H1 (cell line): ENCODE measurements around the gene FBXO46. TPM values are rescaled to one million over a fixed set of nuclear protein-coding genes. Genes with fewer than 3 reads are reported as not detected.
A peak's percentile ranks its signal among the peaks of the same experiment; 100 is the strongest.

Experiments used
- CTCF ChIA-PET: fragments of 300-600 bp; sonication (Branson Sonifier 250); formaldehyde crosslinking; loops from one replicate; lab custom pipeline; 2021; ENCODE audit not compliant: partially characterized antibody; lab: Charles Lee
- POLR2A ChIA-PET: fragments of 300-600 bp; sonication (Branson Sonifier 250); formaldehyde crosslinking; loops from one replicate; lab custom pipeline; 2021; ENCODE audit warnings: inconsistent platforms; ENCODE audit not compliant: partially characterized antibody; lab: Charles Lee
- DNase-seq, 2 experiments: peaks; one replicate each; pipeline versions ENCODE4 v3.0.0 to v3.0.0-alpha.2; 2010 to 2022; ENCODE audit warnings: low spot score in 2 of 2, low read depth in 1 of 2, mixed read lengths in 1 of 2
- FAIRE-seq: peaks from 2 replicates; lab custom pipeline; 2011; peaks lifted over from hg19 to GRCh38; lab: Jason Lieb, UNC
- H2AFZ ChIP-seq: 2 replicates; pipeline ENCODE4 v1.8.1; 2012; ENCODE audit warnings: low read length, inconsistent platforms
- H2AK5ac ChIP-seq: 2 replicates; pipeline ENCODE4 v1.6.1; 2013; ENCODE audit warnings: low read depth, low read length
- H2BK120ac ChIP-seq: replicated peaks from 2 replicates; pipeline ENCODE3; 2013; ENCODE audit warnings: low read depth, low read length, inconsistent platforms
- H2BK12ac ChIP-seq: 2 replicates; pipeline ENCODE4 v1.6.1; 2013; ENCODE audit warnings: low read depth, low read length
- H2BK15ac ChIP-seq: 2 replicates; pipeline ENCODE4 v1.6.1; 2013; ENCODE audit warnings: low read length
- H2BK20ac ChIP-seq: 2 replicates; pipeline ENCODE4 v1.6.1; 2013; ENCODE audit warnings: low read length
- H2BK5ac ChIP-seq: 2 replicates; pipeline ENCODE4 v1.6.1; 2013; ENCODE audit warnings: low read depth, low read length
- H3K14ac ChIP-seq: 2 replicates; pipeline ENCODE4 v1.6.1; 2013; ENCODE audit warnings: inconsistent platforms; ENCODE audit not compliant: insufficient read length
- H3K18ac ChIP-seq: 2 replicates; pipeline ENCODE4 v1.6.1; 2013; ENCODE audit warnings: low read length; ENCODE audit errors: extremely low read depth
- H3K23ac ChIP-seq: 2 replicates; pipeline ENCODE4 v1.6.1; 2013; ENCODE audit warnings: inconsistent platforms; ENCODE audit not compliant: insufficient read length
- H3K23me2 ChIP-seq: 2 replicates; pipeline ENCODE4 v1.6.1; 2013; ENCODE audit warnings: low read depth, low read length
- H3K27ac ChIP-seq: 2 replicates; pipeline ENCODE4 v1.6.1; 2011; ENCODE audit warnings: low read depth, low read length, inconsistent platforms
- H3K27me3 ChIP-seq, 4 experiments: replicated peaks in 1 of 4; 1 replicate in 1 of 4; 2 replicates in 3 of 4; pipeline versions ENCODE4 v1.6.1 to v1.8.1; 2011 to 2013; ENCODE audit warnings: low read length in 3 of 4, mild to moderate bottlenecking in 3 of 4, inconsistent platforms in 2 of 4, mixed read lengths in 2 of 4, moderate library complexity in 1 of 4; ENCODE audit not compliant: control insufficient read depth in 3 of 4, insufficient read depth in 3 of 4; ENCODE audit errors: extremely low read depth in 1 of 4
- H3K36me3 ChIP-seq, 4 experiments: 2 replicates each; pipeline versions ENCODE4 v1.6.1 to v1.8.1; 2011 to 2013; ENCODE audit warnings: mild to moderate bottlenecking in 4 of 4, low read length in 3 of 4, moderate library complexity in 2 of 4, control low read depth in 1 of 4, inconsistent platforms in 1 of 4; ENCODE audit not compliant: insufficient read depth in 4 of 4, control insufficient read depth in 2 of 4
- H3K4ac ChIP-seq: replicated peaks from 2 replicates; pipeline ENCODE3; 2013; ENCODE audit warnings: low read length, low read depth, mixed read lengths, inconsistent platforms; ENCODE audit not compliant: insufficient read length
- H3K4me1 ChIP-seq, 4 experiments: replicated peaks in 1 of 4; 1 replicate in 1 of 4; 2 replicates in 3 of 4; pipeline versions ENCODE4 v1.6.1 to v1.8.1; 2011 to 2013; ENCODE audit warnings: low read length in 3 of 4, inconsistent platforms in 2 of 4, mixed read lengths in 1 of 4; ENCODE audit not compliant: insufficient read depth in 4 of 4, control insufficient read depth in 3 of 4
- H3K4me2 ChIP-seq, 2 experiments: 2 replicates each; pipeline versions ENCODE4 v1.6.1 to v1.8.1; 2011 to 2013; ENCODE audit warnings: low read depth in 2 of 2, low read length in 2 of 2, control low read depth in 1 of 2, inconsistent platforms in 1 of 2, mild to moderate bottlenecking in 1 of 2; ENCODE audit not compliant: insufficient read depth in 1 of 2
- H3K4me3 ChIP-seq, 4 experiments: fragments of 200-600, 300-600 bp in 1 of 4; sonication (generic), shearing (Covaris generic), sonication (Bioruptor Twin) in 1 of 4; 2 replicates each; pipeline versions ENCODE4 v1.5.1 to v1.8.1; 2011 to 2016; ENCODE audit warnings: low read length in 4 of 4, low read depth in 3 of 4, control low read depth in 2 of 4, inconsistent platforms in 2 of 4, mild to moderate bottlenecking in 2 of 4, mixed read lengths in 1 of 4, moderate library complexity in 1 of 4; ENCODE audit not compliant: insufficient read depth in 2 of 4; ENCODE audit errors: extremely low read depth in 1 of 4
- H3K56ac ChIP-seq: replicated peaks from 2 replicates; pipeline ENCODE3; 2013; ENCODE audit warnings: low read depth, mild to moderate bottlenecking, mixed read lengths, low read length, inconsistent platforms; ENCODE audit not compliant: insufficient read length
- H3K79me1 ChIP-seq: 2 replicates; pipeline ENCODE4 v1.6.1; 2013; ENCODE audit warnings: low read depth, low read length, control low read depth
- H3K79me2 ChIP-seq, 2 experiments: 2 replicates each; pipeline versions ENCODE4 v1.6.1 to v1.8.1; 2012 to 2013; ENCODE audit warnings: low read length in 2 of 2, mild to moderate bottlenecking in 2 of 2, inconsistent platforms in 1 of 2; ENCODE audit not compliant: insufficient read depth in 2 of 2, control insufficient read depth in 1 of 2
- H3K9ac ChIP-seq, 4 experiments: replicated peaks in 1 of 4; 1 replicate in 1 of 4; 2 replicates in 3 of 4; pipeline versions ENCODE4 v1.6.1 to v1.8.1; 2011 to 2013; ENCODE audit warnings: low read depth in 3 of 4, low read length in 3 of 4, control low read depth in 2 of 4, mild to moderate bottlenecking in 2 of 4, moderate library complexity in 2 of 4, inconsistent platforms in 1 of 4; ENCODE audit errors: extremely low read depth in 1 of 4
- H3K9me3 ChIP-seq, 2 experiments: 2 replicates each; pipeline versions ENCODE4 v1.6.1 to v1.8.1; 2012 to 2013; ENCODE audit warnings: mild to moderate bottlenecking in 2 of 2, moderate library complexity in 2 of 2, control low read depth in 1 of 2, inconsistent platforms in 1 of 2, low read depth in 1 of 2, low read length in 1 of 2, mixed read lengths in 1 of 2; ENCODE audit not compliant: insufficient read depth in 2 of 2
- H4K20me1 ChIP-seq, 2 experiments: replicated peaks in 1 of 2; 2 replicates each; pipeline versions ENCODE3 to v1.8.1; 2011 to 2013; ENCODE audit warnings: inconsistent platforms in 2 of 2, low read length in 2 of 2, mild to moderate bottlenecking in 1 of 2; ENCODE audit not compliant: insufficient read depth in 2 of 2, control insufficient read depth in 1 of 2
- H4K5ac ChIP-seq: 2 replicates; pipeline ENCODE4 v1.6.1; 2013; ENCODE audit warnings: low read length, low read depth, mixed read lengths, inconsistent platforms; ENCODE audit not compliant: insufficient read length
- H4K8ac ChIP-seq: 2 replicates; pipeline ENCODE4 v1.8.0; 2013; ENCODE audit warnings: mild to moderate bottlenecking, moderate library complexity, low read length, inconsistent platforms; ENCODE audit not compliant: insufficient read depth; ENCODE audit errors: extremely low read depth
- H4K91ac ChIP-seq: replicated peaks from 2 replicates; pipeline ENCODE3; 2013; ENCODE audit warnings: low read length, mixed read lengths, inconsistent platforms; ENCODE audit not compliant: insufficient read length
- ASH2L ChIP-seq: fragments of 200-600, 300-600 bp; sonication (generic); IDR thresholded peaks from one replicate; pipeline ENCODE4 v1.7.1; 2017; ENCODE audit warnings: low read length
- BRCA1 ChIP-seq: IDR thresholded peaks from 2 replicates; pipeline ENCODE4 v1.6.1; 2012; ENCODE audit warnings: low read depth, low read length, improper control_type of control experiment
- EZH2 ChIP-seq: fragments of 200-600 bp; sonication (generic); IDR thresholded peaks from 2 replicates; pipeline ENCODE4 v1.7.1; 2012; ENCODE audit warnings: low read depth, mild to moderate bottlenecking, moderate library complexity, low read length, inconsistent platforms; ENCODE audit not compliant: severe bottlenecking
- GTF2F1 ChIP-seq: IDR thresholded peaks from 2 replicates; pipeline ENCODE4 v1.6.1; 2012; ENCODE audit warnings: low read depth, low read length, improper control_type of control experiment, borderline replicate concordance
- NRF1 ChIP-seq: IDR thresholded peaks from 2 replicates; pipeline ENCODE4 v1.6.1; 2011; ENCODE audit warnings: mild to moderate bottlenecking, low read depth, low read length, improper control_type of control experiment
- RXRA ChIP-seq: IDR thresholded peaks from 2 replicates; pipeline ENCODE4 v1.6.1; 2011; ENCODE audit warnings: low read depth, mild to moderate bottlenecking, low read length, moderate library complexity; ENCODE audit not compliant: insufficient read depth
- SRF ChIP-seq: IDR thresholded peaks from 2 replicates; pipeline ENCODE4 v1.6.1; 2011; ENCODE audit warnings: mild to moderate bottlenecking, low read depth, low read length, moderate library complexity
- TAF7 ChIP-seq: optimal IDR thresholded peaks from 2 replicates; pipeline ENCODE3; 2011; ENCODE audit warnings: low read depth, mild to moderate bottlenecking, inconsistent platforms, low read length, moderate library complexity, borderline replicate concordance
- ZNF274 ChIP-seq: IDR thresholded peaks from 2 replicates; pipeline ENCODE4 v1.7.0; 2012; ENCODE audit warnings: low read length, borderline replicate concordance; ENCODE audit errors: extremely low read depth
- WGBS, 2 experiments: shearing (Covaris generic) in 1 of 2; methylation state at CpG; one replicate each; pipeline versions ENCODE4 v1.1.6 to v1.1.7; 2013 to 2015; ENCODE audit warnings: low lambda C conversion rate in 2 of 2, mixed read lengths in 2 of 2, inconsistent platforms in 1 of 2, low coverage in 1 of 2, missing lambda C conversion rate in 1 of 2; ENCODE audit not compliant: insufficient replicate concordance in 2 of 2, insufficient coverage in 1 of 2, insufficient read length in 1 of 2; ENCODE audit errors: extremely low coverage in 1 of 2, missing lambda C conversion rate in 1 of 2; 5-methylcytosine and 5-hydroxymethylcytosine counted together
- polyA plus RNA-seq, 7 experiments: library from polyadenylated mRNA; depleted of rRNA in 3 of 7; stranded (reverse) in 5 of 7; unstranded in 2 of 7; fragments of >200 nt in 5 of 7; fragments of 200-250 nt in 2 of 7; gene quantifications; 1 replicate in 5 of 7; 2 replicates in 1 of 7; 4 replicates in 1 of 7; pipeline versions ENCODE4 v1.2.1 to v1.2.3, GENCODE V29; 2011 to 2013; ENCODE audit warnings: missing spikeins in 2 of 7, mixed read lengths in 2 of 7
- total RNA-seq: library from RNA; stranded (reverse); fragmentation: NEBNext Ultra II Directional; extraction: Animal tissue kit (Norgen Biotek cat#: 25700); gene quantifications from 2 replicates; pipeline ENCODE4 v1.2.1, GENCODE V29; 2021

Gene FBXO46
- total and polyA plus RNA-seq, 2 of the 8 experiments (the other 6 are each of a cell fraction or from before 2014, with no cell fraction given): 11.2 to 38.9 TPM

DNA sequence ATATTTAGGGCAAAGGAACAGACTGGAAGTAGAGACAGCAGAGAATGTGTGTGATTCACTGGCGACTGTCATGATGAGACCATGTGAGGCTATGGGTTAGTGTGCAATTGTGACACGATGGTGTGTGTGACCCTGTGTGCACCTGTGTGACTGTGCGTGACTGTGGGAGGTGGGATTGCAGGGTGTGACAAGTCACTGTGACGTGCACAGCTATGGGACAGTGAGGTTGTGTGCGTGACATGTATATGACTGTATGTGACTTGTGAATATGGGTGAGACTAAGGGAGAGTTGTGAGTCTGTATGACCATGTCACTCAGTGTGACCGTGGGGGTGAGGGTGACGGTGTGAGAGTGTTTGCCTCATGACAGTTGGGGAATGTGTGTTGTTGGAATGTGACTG is 66.1 kb downstream of the FBXO46 start:
- no peak overlapping the region for H3K14ac ChIP-seq
- H3K4me2 ChIP-seq: no peak overlapping the region
- H3K4me3 ChIP-seq: no peak overlapping the region
- no peak overlapping the region for H3K9ac ChIP-seq
- H3K23ac ChIP-seq: no peak overlapping the region
- 0 out of 2 replicates have a peak overlapping the region, but pooled peaks have one; percentile 2 for H3K18ac ChIP-seq
- H3K9me3 ChIP-seq: no peaks in the 10 kb centered on the region
- peaks cover 0 to 2% of the 10 kb centered on the region in 2 experiments for H4K20me1 ChIP-seq
- no peak overlapping the region for H2AFZ ChIP-seq
- H3K79me1 ChIP-seq: no peaks in the 10 kb centered on the region
- CTCF ChIA-PET: no interaction called here
- H2AK5ac ChIP-seq: peak overlapping the region; percentile 5
- no peak for DNase-seq
- peaks cover 7 to 15% (median 10%) of the 10 kb centered on the region in 4 experiments for H3K4me1 ChIP-seq
- no peak overlapping the region for H4K5ac ChIP-seq
- WGBS, 2 experiments: 84% methylated on average over 7 of the region's 7 CpGs; no CpG with 5 or more reads in 1 of the 2 experiments
- no peaks in the 10 kb centered on the region for H3K36me3 ChIP-seq
- H3K79me2 ChIP-seq: no peaks in the 10 kb centered on the region
- peak overlapping the region; percentile 73 for H2BK15ac ChIP-seq
- POLR2A ChIA-PET: no interaction called here
- H3K56ac ChIP-seq: no peak overlapping the region
- H2BK120ac ChIP-seq: no peak overlapping the region
- TF ChIP-seq GTF2F1 (no peak), RXRA (no peak), EZH2 (no peak), SRF (no peak), NRF1 (no peak), ASH2L (no peak), ZNF274 (no peak), BRCA1 (no peak), TAF7 (no peak)
- TF ChIP-seq, all 59 proteins: peak for 0
- no peak overlapping the region for H4K8ac ChIP-seq
- H3K27ac ChIP-seq: no peak overlapping the region
- peak overlapping the region; percentile 51; the same call in 1 of the 2 replicates for H2BK12ac ChIP-seq
- H3K27me3 ChIP-seq: peaks cover 12 to 16% (median 16%) of the 10 kb centered on the region in 4 experiments
- H3K4ac ChIP-seq: no peak overlapping the region
- 0 out of 2 replicates have a peak overlapping the region, but pooled peaks have one; percentile 7 for H2BK5ac ChIP-seq
- H3K23me2 ChIP-seq: peaks cover 14% of the 10 kb centered on the region
- peak overlapping the region; percentile 31 for H4K91ac ChIP-seq
- H2BK20ac ChIP-seq: 0 out of 2 replicates have a peak overlapping the region, but pooled peaks have one; percentile 68
- no peak for FAIRE-seq
